ENCODE results near the gene ARID3A. TPM values are rescaled to one million over a fixed set of nuclear protein-coding genes. Genes with fewer than 3 reads are reported as not detected.
A peak's percentile ranks its signal among the peaks of the same experiment; 100 is the strongest.

The ARID3A gene
- total RNA-seq, 2 donors from 2014 or later: 121 to 124 TPM

GRCh38 chr19:950352-951066 lies 24.7 kb downstream of the ARID3A start:
- Mint-ChIP-seq H3K27ac (peak overlapping the region; percentile 75), H3K4me1 (peaks cover 11% of the 10 kb centered on the region), H3K27me3 (ENCODE audit: insufficient read depth) (no peaks in the 10 kb centered on the region), H3K36me3 (ENCODE audit: low read depth) (peaks cover 11% of the 10 kb centered on the region), H3K4me3 (no peak overlapping the region), H3K9me3 (no peaks in the 10 kb centered on the region)
- Histone ChIP-seq H3K36me3 (ENCODE audit: control insufficient read depth, insufficient read depth, low read length) (peaks cover 10% of the 10 kb centered on the region), H3K9me3 (ENCODE audit: control insufficient read depth, low read length) (no peaks in the 10 kb centered on the region), H3K27me3 (ENCODE audit: control insufficient read depth, insufficient read depth, low read length, poor library complexity, severe bottlenecking) (no peaks in the 10 kb centered on the region), H3K9ac (ENCODE audit: extremely low read depth, low read length, poor library complexity, severe bottlenecking) (no peak overlapping the region), H3K4me1 (ENCODE audit: control insufficient read depth, insufficient read depth, low read length) (peaks cover 6% of the 10 kb centered on the region), H3K27ac (ENCODE audit: low read depth, low read length) (no peak overlapping the region), H3K4me3 (ENCODE audit: low read length) (no peak overlapping the region)
- TF ChIP-seq CTCF (conservative IDR thresholded peaks at IDR 0.05): no peak
- 88 to 91% methylated on average over 8 to 17 of the region's 17 CpGs for WGBS, 2 experiments (ENCODE audit: insufficient coverage in 1 of 2, insufficient read length in 1 of 2)
- DNase-seq: no peak

- H3K36me3 ChIP-seq (ENCODE audit: control insufficient read depth, insufficient read depth, low read length): peaks cover 5% of the 10 kb centered on the region
- no peaks in the 10 kb centered on the region for H3K27me3 Mint-ChIP-seq (ENCODE audit: insufficient read depth)
- no peaks in the 10 kb centered on the region for H3K9me3 Mint-ChIP-seq
- H3K4me1 Mint-ChIP-seq: peaks cover 19% of the 10 kb centered on the region
- peaks cover 6% of the 10 kb centered on the region for H3K4me1 ChIP-seq (ENCODE audit: control insufficient read depth, insufficient read depth, low read length)
- H3K9me3 ChIP-seq (ENCODE audit: control insufficient read depth, low read length): no peaks in the 10 kb centered on the region
- no peak overlapping the region for H3K4me3 Mint-ChIP-seq
- 96% methylated on average over 9 to 13 of the region's 14 CpGs for WGBS, 2 experiments (ENCODE audit: insufficient coverage in 1 of 2, insufficient read length in 1 of 2)
- H3K27ac ChIP-seq (ENCODE audit: low read depth, low read length): peak overlapping the region; percentile 66
- H3K27me3 ChIP-seq (ENCODE audit: control insufficient read depth, insufficient read depth, low read length, poor library complexity, severe bottlenecking): no peaks in the 10 kb centered on the region
- DNase-seq: no peak
- no peak for TF ChIP-seq CTCF (conservative IDR thresholded peaks at IDR 0.05)
- no peak overlapping the region for H3K4me3 ChIP-seq (ENCODE audit: low read length)
- H3K36me3 Mint-ChIP-seq (ENCODE audit: low read depth): peaks cover 9% of the 10 kb centered on the region
- no peak overlapping the region for H3K9ac ChIP-seq (ENCODE audit: extremely low read depth, low read length, poor library complexity, severe bottlenecking)
- peak overlapping the region; percentile 68 for H3K27ac Mint-ChIP-seq
These were observed 26.3 kb downstream of the ARID3A start for GRCh38 chr19:952049-952679.

- H3K27ac ChIP-seq (ENCODE audit: low read depth, low read length): peak overlapping the region; percentile 66
- no peaks in the 10 kb centered on the region for H3K27me3 ChIP-seq (ENCODE audit: control insufficient read depth, insufficient read depth, low read length, poor library complexity, severe bottlenecking)
- Mint-ChIP-seq H3K27ac (peak overlapping the region; percentile 83), H3K9me3 (no peaks in the 10 kb centered on the region), H3K4me1 (peaks cover 19% of the 10 kb centered on the region), H3K36me3 (ENCODE audit: low read depth) (peaks cover 4% of the 10 kb centered on the region), H3K4me3 (peak overlapping the region; percentile 35), H3K27me3 (ENCODE audit: insufficient read depth) (no peaks in the 10 kb centered on the region)
- no peaks in the 10 kb centered on the region for H3K9me3 ChIP-seq (ENCODE audit: control insufficient read depth, low read length)
- no peak overlapping the region for H3K9ac ChIP-seq (ENCODE audit: extremely low read depth, low read length, poor library complexity, severe bottlenecking)
- DNase-seq: peak; percentile 69
- H3K4me1 ChIP-seq (ENCODE audit: control insufficient read depth, insufficient read depth, low read length): peaks cover 6% of the 10 kb centered on the region
- 60 to 63% methylated on average over 2 to 21 of the region's 21 CpGs for WGBS, 2 experiments (ENCODE audit: insufficient coverage in 1 of 2, insufficient read length in 1 of 2)
- H3K4me3 ChIP-seq (ENCODE audit: low read length): no peak overlapping the region
- H3K36me3 ChIP-seq (ENCODE audit: control insufficient read depth, insufficient read depth, low read length): no peaks in the 10 kb centered on the region
- TF ChIP-seq CTCF (conservative IDR thresholded peaks at IDR 0.05): no peak
These were observed 27.0 kb downstream of the ARID3A start for GRCh38 chr19:952680-953444.

All from endodermal cell (in vitro differentiated cells).